ENCODE results near the gene XRN2.

Gene XRN2

GRCh38 chr20:21308340-21308739 is 5.2 kb downstream of the XRN2 start:
- H3K4me3 ChIP-seq (ENCODE audit: low read length), result no peak overlapping the region
- no peak for DNase-seq (ENCODE audit: low read depth)
- no peak for TF ChIP-seq CTCF (IDR thresholded peaks at IDR 0.05; ENCODE audit: insufficient read depth, low read depth, low read length, missing control alignments)

- H3K4me3 ChIP-seq (ENCODE audit: low read length), result no peak overlapping the region
- no peak for TF ChIP-seq CTCF (IDR thresholded peaks at IDR 0.05; ENCODE audit: insufficient read depth, low read depth, low read length, missing control alignments)
- DNase-seq (ENCODE audit: low read depth), result no peak
Observed at GRCh38 chr20:21309678-21310467, 6.7 kb downstream of the XRN2 start.

- DNase-seq (ENCODE audit: low read depth), result no peak
- TF ChIP-seq CTCF (IDR thresholded peaks at IDR 0.05; ENCODE audit: insufficient read depth, low read depth, low read length, missing control alignments), result no peak
- H3K4me3 ChIP-seq (ENCODE audit: low read length), result no peak overlapping the region
Observed at GRCh38 chr20:21312813-21313474, 9.8 kb downstream of the XRN2 start.

GRCh38 chr20:21315138-21315537 is 12.0 kb downstream of the XRN2 start:
- peak; percentile 95 for DNase-seq (ENCODE audit: low read depth)
- TF ChIP-seq CTCF (IDR thresholded peaks at IDR 0.05; ENCODE audit: insufficient read depth, low read depth, low read length, missing control alignments), result no peak
- no peak overlapping the region for H3K4me3 ChIP-seq (ENCODE audit: low read length)

GRCh38 chr20:21322083-21322710 is 19.1 kb downstream of the XRN2 start:
- DNase-seq (ENCODE audit: low read depth), result no peak
- no peak for TF ChIP-seq CTCF (IDR thresholded peaks at IDR 0.05; ENCODE audit: insufficient read depth, low read depth, low read length, missing control alignments)
- H3K4me3 ChIP-seq (ENCODE audit: low read length), result no peak overlapping the region

- H3K4me3 ChIP-seq (ENCODE audit: low read length), result no peak overlapping the region
- peak; percentile 22 for DNase-seq (ENCODE audit: low read depth)
- TF ChIP-seq CTCF (IDR thresholded peaks at IDR 0.05; ENCODE audit: insufficient read depth, low read depth, low read length, missing control alignments), result no peak
Observed at GRCh38 chr20:21322921-21323331, 19.8 kb downstream of the XRN2 start.

Measured in epithelial cell of esophagus (primary cell).